HG03378 (cell line): ENCODE measurements around the gene DSG4.
"Not testable (repeated sequence)": the region's sequence is repeated elsewhere in the genome, so short reads cannot be mapped to it uniquely, and the experiment has no call there.

ENCODE experiments used
- ATAC-seq: cut with Tn5 transposase; IDR thresholded peaks from one replicate; pipeline ENCODE4 v1.9.1; 2021; ENCODE audit warnings: mild to moderate bottlenecking, moderate library complexity; ENCODE audit not compliant: unreplicated experiment

The DSG4 gene, protein sequence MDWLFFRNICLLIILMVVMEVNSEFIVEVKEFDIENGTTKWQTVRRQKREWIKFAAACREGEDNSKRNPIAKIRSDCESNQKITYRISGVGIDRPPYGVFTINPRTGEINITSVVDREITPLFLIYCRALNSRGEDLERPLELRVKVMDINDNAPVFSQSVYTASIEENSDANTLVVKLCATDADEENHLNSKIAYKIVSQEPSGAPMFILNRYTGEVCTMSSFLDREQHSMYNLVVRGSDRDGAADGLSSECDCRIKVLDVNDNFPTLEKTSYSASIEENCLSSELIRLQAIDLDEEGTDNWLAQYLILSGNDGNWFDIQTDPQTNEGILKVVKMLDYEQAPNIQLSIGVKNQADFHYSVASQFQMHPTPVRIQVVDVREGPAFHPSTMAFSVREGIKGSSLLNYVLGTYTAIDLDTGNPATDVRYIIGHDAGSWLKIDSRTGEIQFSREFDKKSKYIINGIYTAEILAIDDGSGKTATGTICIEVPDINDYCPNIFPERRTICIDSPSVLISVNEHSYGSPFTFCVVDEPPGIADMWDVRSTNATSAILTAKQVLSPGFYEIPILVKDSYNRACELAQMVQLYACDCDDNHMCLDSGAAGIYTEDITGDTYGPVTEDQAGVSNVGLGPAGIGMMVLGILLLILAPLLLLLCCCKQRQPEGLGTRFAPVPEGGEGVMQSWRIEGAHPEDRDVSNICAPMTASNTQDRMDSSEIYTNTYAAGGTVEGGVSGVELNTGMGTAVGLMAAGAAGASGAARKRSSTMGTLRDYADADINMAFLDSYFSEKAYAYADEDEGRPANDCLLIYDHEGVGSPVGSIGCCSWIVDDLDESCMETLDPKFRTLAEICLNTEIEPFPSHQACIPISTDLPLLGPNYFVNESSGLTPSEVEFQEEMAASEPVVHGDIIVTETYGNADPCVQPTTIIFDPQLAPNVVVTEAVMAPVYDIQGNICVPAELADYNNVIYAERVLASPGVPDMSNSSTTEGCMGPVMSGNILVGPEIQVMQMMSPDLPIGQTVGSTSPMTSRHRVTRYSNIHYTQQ

DNA sequence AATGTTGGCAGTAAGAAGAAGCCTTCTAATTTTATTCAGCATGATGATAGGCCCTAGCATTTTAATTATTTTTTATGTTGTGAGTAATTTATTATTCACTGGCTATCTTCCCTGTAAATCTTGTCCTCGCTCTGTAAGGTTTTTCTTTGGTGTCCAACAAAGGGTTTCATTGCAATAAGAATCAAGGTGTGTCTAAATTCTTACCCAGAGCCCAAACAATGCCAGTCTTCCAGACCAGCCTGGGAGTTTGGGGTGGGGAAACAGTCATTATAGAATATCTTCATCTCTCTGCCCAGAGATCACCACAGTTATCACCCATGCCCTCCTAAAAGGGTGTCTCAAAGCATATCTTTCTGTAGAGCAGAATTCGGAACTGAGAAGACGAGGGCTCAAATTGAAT is at the start of gene DSG4:
TSS of gene DSG4 (plus strand) at position 301 of the 400 bp plus-strand sequence. CDS start 135 bp downstream, outside the sequence.
- ATAC-seq = no peak

DNA sequence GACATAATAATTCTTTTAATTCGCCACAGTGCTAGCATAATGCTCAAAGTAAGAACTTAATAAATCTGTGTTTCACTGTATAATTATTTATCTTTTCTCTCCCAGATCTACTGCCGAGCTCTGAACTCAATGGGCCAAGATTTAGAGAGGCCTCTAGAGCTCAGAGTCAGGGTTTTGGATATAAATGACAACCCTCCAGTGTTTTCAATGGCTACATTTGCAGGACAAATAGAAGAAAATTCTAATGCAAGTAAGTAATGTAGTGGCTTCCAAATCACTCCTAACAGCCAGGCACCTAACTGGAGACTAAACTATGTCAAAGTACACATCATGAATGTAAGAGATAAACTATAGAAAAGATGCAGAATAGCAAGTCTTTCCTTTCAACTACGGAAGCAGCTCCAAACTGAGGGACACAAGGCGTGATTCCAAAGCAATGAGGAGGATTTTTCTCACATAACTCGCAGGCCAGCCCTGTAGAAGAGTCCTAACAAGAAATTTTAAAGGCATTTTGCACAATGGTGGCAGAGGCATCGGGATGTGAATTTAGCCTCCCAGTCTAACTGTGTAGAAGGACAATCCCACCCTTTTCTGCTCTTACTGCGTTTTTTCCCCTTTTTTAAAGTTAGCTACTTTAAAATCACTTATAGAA is 46.7 kb upstream of the DSG4 start:
- ATAC-seq = no peak

DNA sequence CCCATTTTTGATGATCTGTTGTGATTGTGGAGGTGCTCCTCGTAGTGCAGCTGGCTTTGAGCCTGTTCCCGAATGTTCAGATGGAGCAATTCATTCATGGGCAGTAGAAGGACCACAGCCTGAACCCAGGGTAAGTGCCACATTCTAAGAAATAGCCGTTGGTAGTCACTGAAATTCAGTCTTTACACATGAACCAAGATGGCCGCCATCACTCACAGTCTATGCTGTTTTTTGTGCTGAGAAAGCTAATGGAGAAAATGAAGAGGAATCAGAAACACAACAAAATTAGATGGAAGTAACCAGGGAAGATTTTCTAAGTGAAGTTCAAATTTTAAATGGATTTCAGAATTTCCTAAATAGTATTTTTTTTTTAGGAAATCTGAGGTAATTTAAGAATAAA is 33.1 kb upstream of the DSG4 start:
- ATAC-seq = no peak

DNA sequence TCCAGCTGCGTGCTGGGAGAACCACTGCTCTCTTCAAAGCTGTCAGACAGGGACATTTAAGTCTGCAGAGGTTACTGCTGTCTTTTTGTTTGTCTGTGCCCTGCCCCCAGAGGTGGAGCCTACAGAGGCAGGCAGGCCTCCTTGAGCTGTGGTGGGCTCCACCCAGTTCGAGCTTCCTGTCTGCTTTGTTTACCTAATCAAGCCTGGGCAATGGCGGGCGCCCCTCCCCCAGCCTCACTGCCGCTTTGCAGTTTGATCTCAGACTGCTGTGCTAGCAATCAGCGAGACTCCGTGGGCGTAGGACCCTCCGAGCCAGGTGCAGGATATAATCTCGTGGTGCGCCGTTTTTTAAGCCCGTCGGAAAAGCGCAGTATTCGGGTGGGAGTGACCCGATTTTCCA is 23.2 kb upstream of the DSG4 start:
- not testable (repeated sequence) for ATAC-seq

DNA sequence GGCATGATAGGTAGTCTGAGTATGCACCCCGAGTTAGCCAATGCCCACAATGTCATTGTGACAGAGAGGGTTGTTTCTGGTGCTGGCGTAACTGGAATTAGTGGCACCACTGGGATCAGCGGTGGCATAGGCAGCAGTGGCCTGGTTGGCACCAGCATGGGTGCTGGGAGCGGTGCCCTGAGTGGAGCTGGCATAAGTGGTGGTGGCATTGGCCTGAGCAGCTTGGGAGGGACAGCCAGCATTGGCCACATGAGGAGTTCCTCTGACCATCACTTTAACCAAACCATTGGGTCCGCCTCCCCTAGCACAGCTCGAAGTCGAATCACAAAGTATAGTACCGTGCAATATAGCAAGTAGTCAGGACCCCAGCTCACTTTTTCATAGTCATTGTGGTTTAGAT is 21.6 kb upstream of the DSG4 start:
- ATAC-seq = no peak

DNA sequence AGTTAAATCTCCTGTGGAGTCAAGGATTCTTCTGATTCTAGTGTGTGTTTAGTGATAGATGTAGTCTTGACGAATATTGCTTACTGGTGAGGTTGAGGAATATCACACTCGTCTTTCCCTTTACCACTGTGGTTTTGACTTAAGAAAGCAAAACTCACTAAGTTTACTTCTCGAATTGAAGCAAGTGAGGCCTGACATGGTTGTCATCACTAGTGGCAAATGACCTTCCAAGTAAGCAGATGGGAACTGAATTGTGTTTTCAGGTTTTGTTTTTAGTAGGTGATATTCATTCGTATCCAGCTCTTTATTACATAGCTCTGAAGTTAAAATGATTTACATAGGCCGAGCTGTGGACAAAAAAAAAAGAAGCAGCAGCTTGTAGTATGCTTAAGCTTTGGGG is 20.6 kb upstream of the DSG4 start:
- ATAC-seq = no peak

DNA sequence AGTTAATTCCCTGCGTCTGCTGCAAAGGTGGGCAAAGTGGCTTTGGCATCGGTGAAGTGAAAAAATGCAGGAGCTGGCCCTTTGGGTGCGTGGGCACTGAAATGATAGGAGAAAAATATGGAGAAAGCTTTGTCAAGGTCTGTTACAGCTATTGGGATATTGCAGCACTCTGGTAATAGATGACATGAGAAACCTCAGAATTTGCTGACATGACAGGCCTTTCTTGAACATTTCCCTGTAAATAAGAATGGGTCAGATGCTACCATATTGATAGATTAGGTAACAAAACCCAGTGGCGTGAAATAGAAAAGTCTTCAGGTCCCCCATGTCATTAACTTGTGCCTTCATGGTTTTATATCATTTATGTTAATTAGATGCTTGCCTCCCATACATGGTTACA is 12.4 kb upstream of the DSG4 start:
- ATAC-seq = no peak

DNA sequence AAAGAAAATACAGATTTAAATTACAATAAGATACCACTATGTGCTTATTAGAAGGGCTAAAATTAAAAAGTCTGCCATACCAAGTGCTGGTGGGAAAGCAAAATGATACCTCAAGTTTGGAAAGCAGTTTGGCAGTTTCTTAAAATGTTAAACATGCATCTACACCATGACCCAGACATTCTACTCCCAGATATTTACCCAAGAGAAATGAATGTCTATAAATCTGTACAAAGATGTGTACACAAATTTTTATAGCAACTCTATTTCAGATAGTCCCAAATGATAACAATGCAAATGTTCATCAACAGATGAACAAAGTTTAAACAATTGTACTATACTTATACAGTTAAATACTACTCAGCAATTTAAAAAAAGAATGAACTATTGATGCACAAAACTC is 7.1 kb upstream of the DSG4 start:
- no peak for ATAC-seq

DNA sequence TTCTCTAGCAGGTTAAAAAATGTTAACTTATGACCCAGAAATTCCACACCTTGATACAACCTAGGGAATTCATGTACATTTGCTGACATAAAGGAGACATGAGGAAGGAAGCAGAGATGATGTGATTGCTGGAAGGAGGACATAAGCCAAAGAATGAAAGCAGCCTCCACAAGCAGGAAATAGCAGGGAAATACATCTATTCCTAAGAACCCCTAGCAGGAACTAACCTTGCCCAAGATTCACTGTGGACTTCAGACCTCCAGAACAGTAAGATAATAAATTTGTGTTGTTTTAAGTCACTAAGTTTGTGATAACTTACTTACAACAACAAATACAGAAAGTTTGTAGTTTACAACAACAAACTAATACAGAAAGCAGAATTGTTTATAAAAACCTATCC is 4.6 kb upstream of the DSG4 start:
- ATAC-seq = no peak

DNA sequence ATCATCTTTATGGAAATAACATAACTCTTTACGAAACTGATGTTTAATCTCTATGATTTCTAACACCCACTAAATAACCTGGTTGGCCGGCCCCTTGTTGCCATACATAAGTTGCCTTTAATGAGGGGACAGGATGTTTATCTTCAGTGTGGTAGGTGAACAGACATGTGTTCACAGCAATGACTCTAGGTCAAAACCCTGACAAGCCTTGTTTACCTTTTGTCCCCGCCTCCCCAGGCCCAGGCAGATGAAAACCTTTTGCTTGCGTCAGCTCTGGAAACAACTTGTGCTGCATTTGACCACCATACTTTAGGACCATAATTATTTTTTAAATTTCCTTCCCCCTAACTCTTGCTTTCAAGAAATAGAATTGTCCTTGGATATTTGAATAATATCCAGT is 2.9 kb upstream of the DSG4 start:
- no peak for ATAC-seq

DNA sequence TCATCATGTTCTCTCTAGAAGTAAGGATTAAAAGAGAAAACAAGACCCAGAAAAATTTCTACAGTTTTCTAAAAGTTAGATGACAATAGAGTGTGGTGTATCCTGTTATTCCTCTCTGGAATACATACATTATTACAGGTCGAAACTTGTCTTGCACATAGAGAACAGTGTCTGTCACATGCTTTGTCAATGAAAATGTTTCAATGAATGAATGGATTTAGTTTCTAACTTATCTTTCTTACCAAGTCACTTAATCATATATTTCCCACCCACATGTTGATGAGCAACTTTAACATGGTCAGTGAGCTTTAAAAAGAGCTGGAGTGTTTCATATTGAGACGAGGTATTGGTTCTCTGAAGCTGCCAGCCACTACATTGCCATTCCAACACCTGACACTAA is 4.3 kb downstream of the DSG4 start:
- ATAC-seq = no peak

DNA sequence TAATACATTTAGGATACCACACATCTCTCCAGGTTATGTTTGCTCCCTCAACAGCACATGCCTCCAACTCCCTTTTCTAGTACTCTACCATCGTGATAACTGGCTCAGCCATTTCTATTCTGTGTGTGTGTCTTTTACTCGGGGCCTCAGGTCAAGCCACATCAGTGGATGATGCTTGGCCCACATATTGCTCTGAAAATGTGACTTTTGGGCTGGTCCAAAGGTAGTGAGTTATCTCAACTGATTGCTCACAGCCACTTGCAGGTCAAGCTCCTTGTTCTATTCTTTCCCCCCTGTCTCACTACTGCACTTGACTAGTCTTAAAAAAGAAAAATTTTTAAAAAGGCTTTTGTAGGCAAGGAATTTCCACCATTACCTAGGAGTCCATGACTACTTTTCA is 5.5 kb downstream of the DSG4 start:
- ATAC-seq = no peak

DNA sequence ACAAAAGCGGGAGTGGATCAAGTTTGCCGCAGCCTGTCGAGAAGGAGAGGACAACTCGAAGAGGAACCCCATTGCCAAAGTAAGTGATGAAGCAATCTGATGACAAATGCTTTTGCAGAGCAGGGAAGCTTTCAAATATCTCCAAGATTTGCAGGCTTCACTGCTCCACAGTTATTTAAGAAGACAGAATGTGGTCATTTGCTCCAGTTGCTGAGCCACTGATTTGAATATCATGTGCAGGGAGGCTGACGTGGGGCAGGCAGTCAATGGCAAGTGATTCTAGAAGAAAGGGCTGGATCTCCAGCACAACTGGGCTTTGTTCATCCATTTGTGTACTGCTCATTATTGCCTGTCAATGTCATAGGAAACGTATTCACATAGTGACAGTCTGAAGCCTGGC is 10.2 kb downstream of the DSG4 start:
- ATAC-seq = no peak

DNA sequence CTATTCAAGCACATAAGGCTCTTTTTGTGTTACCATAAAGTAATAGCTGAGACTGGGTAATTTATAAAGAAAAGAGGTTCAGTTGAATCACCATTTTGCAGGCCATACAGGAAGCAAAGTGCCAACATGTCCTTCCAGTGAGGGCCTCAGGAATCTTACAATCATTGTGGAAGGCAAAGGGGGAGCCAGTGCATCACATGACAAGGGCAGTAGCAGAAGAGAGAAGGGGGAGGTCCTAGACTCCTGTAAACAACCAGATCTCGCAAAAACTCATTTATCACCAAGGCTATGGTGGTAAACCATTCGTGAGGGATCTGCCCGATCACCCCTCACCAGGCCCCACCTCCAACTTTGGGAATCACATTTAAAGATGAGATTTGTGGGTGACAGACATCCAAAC is 16.7 kb downstream of the DSG4 start:
- no peak for ATAC-seq

DNA sequence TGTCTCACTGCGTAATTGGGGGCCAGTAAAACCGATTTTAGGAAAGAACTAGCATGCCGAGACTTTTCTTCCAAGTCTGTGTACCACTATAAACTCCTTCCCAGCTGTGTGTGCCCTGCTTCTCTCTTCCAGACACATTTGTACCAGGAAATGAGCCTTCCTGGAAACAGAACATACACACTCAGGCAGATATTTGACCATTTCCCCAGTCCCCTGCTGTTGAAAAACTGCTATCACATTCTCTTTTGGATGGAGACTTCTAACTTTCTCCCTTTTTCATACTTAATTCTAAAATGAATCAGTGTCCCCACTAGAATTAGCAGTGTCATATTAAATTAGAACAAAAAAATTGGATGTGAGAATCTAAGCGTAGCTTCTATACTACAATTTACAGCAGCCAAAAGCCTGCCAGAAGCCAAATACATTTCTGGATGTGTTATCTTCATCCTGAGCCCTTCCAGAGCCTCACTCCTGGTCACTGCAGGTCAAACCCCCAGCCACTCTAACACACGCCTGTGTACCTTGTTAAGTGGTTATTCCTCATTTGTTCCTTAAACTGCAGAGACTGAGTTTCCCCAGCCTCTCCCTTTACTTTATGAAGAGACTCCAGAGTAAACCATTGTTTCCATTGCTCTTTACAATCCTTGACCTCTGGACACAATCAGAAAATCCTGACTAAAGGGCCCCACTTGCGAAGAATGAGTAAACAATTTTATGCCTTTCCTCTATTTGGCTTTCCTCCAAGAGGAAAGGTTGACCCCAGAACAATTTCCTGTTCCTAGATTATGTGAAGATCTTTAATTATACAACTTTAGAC is 20.4 kb downstream of the DSG4 start:
- ATAC-seq = no peak

DNA sequence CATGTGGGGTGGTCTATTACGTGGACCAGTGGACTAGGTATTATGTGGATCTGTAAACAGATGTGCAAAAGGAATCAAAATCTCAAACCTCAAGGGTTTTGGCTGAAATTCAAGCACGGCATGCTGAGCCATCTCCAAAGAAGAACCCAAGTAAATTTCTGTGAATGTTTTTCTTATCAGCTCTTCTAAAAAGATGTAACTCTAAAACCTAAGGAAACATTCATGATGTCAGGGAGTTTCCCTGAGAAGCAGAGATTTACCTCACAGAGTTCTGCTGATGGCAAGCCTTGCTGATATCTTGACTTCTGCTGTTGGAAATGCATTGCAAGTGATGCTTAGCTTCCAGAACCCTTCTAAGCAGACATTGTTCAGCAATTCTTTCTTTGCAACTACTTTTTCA is 21.6 kb downstream of the DSG4 start:
- no peak for ATAC-seq

DNA sequence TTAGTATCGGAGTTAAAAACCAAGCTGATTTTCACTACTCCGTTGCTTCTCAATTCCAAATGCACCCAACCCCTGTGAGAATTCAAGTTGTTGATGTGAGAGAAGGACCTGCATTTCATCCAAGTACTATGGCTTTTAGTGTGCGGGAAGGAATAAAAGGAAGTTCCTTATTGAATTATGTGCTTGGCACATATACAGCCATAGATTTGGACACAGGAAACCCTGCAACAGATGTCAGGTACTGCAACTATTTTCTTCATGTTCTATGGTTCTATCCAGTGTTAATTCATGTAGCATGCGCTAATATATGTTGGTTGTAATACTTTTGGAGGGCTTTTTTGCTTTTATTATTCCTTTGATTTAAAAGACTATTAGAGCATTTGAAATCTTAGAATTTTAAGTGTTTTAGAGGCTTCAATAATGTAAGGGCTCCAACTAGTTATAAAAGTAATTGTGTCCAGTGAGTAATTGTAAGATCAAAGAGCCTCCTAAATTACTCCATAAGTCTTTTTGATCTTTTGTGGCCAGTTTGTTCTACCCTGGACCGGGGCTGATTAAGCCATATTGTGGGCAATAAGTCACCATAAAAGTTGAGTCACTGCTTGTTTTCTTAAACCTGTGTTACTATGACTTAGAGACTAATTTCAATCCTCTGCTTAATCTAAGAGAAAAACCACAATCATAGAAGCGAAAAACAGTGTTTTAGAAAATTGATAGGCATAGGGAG is 22.9 kb downstream of the DSG4 start:
- no peak for ATAC-seq

DNA sequence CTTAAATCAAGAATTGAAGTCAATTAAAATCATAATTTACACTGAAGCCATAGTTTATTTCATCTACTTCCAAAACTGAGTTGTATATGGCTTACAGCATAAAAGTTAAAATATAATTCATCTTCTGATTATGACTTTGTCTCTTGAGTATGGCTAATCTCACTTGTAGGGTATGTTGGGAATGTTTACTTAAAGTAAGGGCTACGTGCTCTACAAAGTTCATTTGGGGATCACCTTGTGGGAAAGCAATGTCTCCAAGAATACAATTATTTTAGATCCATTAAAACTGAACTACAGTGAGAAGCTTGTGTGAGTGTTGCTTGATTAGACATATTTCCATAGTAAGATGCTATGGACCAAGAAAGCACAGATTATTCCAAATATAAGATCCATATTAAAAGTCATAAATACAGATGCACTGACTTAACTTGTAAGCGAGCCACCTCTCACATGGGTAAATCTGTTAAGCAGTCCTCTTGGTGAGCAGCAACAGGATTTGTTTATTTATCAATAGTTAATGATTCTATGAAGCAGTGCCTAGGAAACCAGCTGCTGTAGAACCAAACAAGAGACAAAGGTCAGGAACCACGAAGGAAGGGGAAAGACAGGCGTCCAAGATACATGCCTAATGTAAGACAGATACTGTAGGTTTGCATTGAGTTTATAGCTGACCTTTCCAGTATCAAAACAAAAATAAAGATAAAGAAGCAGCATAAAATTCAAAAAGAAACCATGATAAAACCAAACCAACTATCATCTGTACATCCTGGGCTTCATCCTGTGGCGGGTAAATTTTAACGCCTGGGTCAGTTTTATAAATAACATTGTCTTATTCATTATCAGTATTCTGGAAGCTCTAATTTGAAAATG is 24.8 kb downstream of the DSG4 start:
- no peak for ATAC-seq

DNA sequence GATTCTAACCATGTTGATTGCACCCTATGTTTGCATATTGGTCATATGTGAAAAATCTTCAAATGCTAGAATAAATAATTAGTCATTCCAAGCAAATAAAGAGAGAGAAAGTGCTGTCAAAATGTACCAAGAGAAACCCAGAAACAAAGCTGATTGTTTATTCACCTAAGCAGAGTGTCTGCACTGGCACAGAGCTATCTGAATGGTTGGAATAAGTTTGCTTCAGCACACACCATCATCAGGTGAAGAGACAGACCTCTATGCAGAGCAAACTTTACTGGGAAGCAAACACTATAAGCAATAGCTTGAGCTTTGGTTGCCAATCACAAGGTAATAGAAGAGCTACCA is 25.4 kb downstream of the DSG4 start:
- ATAC-seq = no peak
